Common myeloid progenitor, CD34-positive (primary cell): Measurements from ENCODE around the gene LRMDA.

ENCODE experiments used
- CTCF ChIA-PET: fragments of 350-600 bp; sonication (Branson Sonifier 250); formaldehyde crosslinking; loops from one replicate; lab custom pipeline; 2021; ENCODE audit warnings: antibody characterized with exemption; lab: Charles Lee
- POLR2A ChIA-PET: fragments of 350-600 bp; sonication (Branson Sonifier 250); formaldehyde crosslinking; loops from one replicate; lab custom pipeline; 2021; ENCODE audit warnings: antibody characterized with exemption; lab: Charles Lee
- DNase-seq, 3 donors: peaks; one replicate each; pipeline versions ENCODE4 v3.0.0 to v3.0.0-alpha.2; 2013
- H3K27ac ChIP-seq, 2 experiments: 1 replicate in 1 of 2; 2 replicates in 1 of 2; pipeline ENCODE4 v1.7.0; 2013; ENCODE audit warnings: inconsistent platforms in 2 of 2, low read length in 2 of 2, mild to moderate bottlenecking in 2 of 2, low read depth in 1 of 2, moderate library complexity in 1 of 2; ENCODE audit not compliant: severe bottlenecking in 2 of 2, insufficient read depth in 1 of 2, poor library complexity in 1 of 2
- H3K27me3 ChIP-seq, 5 experiments: replicated peaks in 2 of 5; 1 replicate in 3 of 5; 2 replicates in 2 of 5; pipeline versions ENCODE4 v1.6.1 to v1.7.0; 2013; ENCODE audit warnings: low read length in 4 of 5, mild to moderate bottlenecking in 2 of 5, moderate library complexity in 2 of 5, inconsistent platforms in 1 of 5; ENCODE audit not compliant: insufficient read depth in 5 of 5, control insufficient read depth in 4 of 5
- H3K36me3 ChIP-seq, 4 experiments: 1 replicate in 2 of 4; 2 replicates in 2 of 4; pipeline versions ENCODE4 v1.6.1 to v1.7.0; 2013; ENCODE audit warnings: low read length in 3 of 4, control low read depth in 1 of 4, mild to moderate bottlenecking in 1 of 4; ENCODE audit not compliant: control insufficient read depth in 4 of 4, insufficient read depth in 4 of 4
- H3K4me1 ChIP-seq, 4 experiments: 1 replicate in 3 of 4; 2 replicates in 1 of 4; pipeline versions ENCODE4 v1.6.1 to v1.7.1; 2013; ENCODE audit warnings: low read length in 3 of 4, mild to moderate bottlenecking in 3 of 4, control low read depth in 1 of 4, inconsistent platforms in 1 of 4, moderate library complexity in 1 of 4; ENCODE audit not compliant: control insufficient read depth in 4 of 4, insufficient read depth in 4 of 4; ENCODE audit errors: control extremely low read depth in 1 of 4
- H3K4me3 ChIP-seq, 7 experiments: 1 replicate in 4 of 7; 2 replicates in 3 of 7; pipeline versions ENCODE4 v1.5.1 to v1.7.0; 2013; ENCODE audit warnings: mild to moderate bottlenecking in 7 of 7, low read length in 6 of 7, moderate library complexity in 6 of 7, inconsistent platforms in 2 of 7, low read depth in 2 of 7, control low read depth in 1 of 7; ENCODE audit not compliant: insufficient read depth in 4 of 7, control insufficient read depth in 1 of 7; ENCODE audit errors: extremely low read depth in 1 of 7
- H3K9me3 ChIP-seq, 5 experiments: 1 replicate in 4 of 5; 2 replicates in 1 of 5; pipeline versions ENCODE4 v1.6.1 to v1.7.1; 2013; ENCODE audit warnings: low read length in 4 of 5, mild to moderate bottlenecking in 2 of 5, inconsistent platforms in 1 of 5, low read depth in 1 of 5, moderate library complexity in 1 of 5; ENCODE audit not compliant: control insufficient read depth in 4 of 5, insufficient read depth in 2 of 5; ENCODE audit errors: control extremely low read depth in 1 of 5
- WGBS: methylation state at CpG from one replicate; pipeline ENCODE4 v1.1.5; 2013; ENCODE audit not compliant: insufficient coverage; 5-methylcytosine and 5-hydroxymethylcytosine counted together

LRMDA gene

DNA sequence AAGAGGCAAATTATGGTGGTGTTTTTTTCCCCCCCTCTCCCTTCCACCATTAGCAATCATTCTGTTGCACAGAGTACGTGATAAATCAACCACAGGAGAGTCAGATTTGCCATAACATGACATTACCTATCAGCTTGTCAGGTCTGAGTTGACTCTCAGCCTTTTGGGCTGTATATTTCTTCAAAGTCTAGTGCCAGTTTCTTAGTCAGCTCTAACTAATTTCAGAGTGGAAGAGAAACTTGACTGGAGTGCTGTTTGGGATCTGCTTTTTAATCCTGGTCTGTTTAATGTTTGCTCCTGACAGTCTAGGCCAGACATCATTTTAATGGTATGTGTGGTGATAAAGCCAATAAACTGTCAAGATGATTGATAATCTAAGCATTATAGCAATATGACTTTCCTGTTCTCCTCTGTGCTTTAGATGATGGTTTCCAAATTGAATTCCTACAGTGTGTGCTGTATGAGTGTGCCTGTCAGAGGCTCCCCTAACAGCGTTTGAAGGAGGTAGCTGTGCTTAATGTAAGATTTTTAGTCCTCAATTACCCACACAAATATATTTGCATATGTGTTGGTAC, 76.9 kb downstream of the LRMDA start:
- H3K27ac ChIP-seq, result no peak overlapping the region
- peaks cover 0 to 2% (median 0%) of the 10 kb centered on the region in 4 experiments for H3K36me3 ChIP-seq
- H3K27me3 ChIP-seq, result no peaks in the 10 kb centered on the region
- H3K4me3 ChIP-seq, result no peak overlapping the region
- ChIA-PET CTCF (no interaction called here), POLR2A (interaction anchor here (0.5 kb wide), 1 partner anchor 965 kb away, joined by 4 read pairs; no protein-coding TSS in a partner anchor)
- peaks cover 5 to 15% (median 8%) of the 10 kb centered on the region in 4 experiments for H3K4me1 ChIP-seq
- WGBS, result 86% methylated on average over 1 of the region's 2 CpGs
- no peak for DNase-seq
- H3K9me3 ChIP-seq, result no peaks in the 10 kb centered on the region

DNA sequence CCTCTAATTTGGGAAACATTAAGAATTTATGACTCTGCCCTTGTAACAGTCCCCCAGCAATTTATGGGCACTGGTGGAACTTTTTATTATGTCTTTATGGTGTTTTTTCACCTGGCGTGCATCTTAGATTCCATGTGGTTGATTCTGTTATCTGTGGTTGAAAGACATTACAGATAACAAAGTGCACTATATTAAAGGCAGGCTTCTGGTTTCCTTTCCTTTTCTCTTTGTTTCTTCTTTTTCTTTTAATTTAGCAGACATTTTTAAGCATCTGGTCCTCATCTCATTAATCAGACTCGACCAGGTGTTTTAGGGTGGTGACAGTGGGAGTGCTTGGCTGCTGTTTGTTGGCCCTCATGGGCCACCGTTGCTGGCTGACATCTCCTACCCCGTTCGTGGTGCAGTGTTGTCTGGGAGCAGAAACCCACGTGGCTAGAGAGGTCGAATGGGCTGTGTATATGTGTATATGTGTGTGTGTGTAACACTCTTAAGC, 77.4 kb downstream of the LRMDA start:
- Histone ChIP-seq H3K4me1 (peaks cover 5 to 15% (median 8%) of the 10 kb centered on the region in 4 experiments), H3K36me3 (peaks cover 0 to 2% (median 0%) of the 10 kb centered on the region in 4 experiments), H3K27me3 (no peaks in the 10 kb centered on the region), H3K27ac (no peak overlapping the region), H3K4me3 (no peak overlapping the region), H3K9me3 (no peaks in the 10 kb centered on the region)
- CTCF ChIA-PET, result no interaction called here
- DNase-seq, result peak; percentile 9 to 59 (median 52)
- no CpG with 5 or more reads among the region's 7 CpGs for WGBS
- POLR2A ChIA-PET, result no interaction called here

DNA sequence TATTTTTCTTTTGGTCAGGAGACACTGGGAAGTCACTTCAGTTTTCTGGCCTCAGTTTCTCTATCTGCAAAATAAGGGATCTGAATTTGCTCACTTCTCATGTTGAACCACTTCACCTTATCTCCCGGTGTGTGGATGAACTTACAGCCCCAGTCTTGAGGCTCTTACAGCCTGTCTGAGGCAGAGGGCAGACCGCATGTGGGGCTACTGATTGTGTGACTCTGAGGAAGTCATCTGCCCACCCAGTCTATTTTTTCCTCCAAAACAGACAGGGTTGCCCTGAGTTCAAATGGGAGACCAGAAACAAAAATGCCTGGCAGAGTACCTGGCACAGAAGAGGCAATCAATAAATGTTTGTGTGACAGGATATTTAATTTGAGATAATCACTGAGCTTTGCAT, 78.3 kb downstream of the LRMDA start:
- DNase-seq, result no peak
- 90% methylated on average over 2 of the region's 2 CpGs for WGBS
- H3K4me1 ChIP-seq, result peaks cover 5 to 15% (median 8%) of the 10 kb centered on the region in 4 experiments
- H3K27ac ChIP-seq, result no peak overlapping the region
- H3K36me3 ChIP-seq, result peaks cover 0 to 2% (median 0%) of the 10 kb centered on the region in 4 experiments
- H3K4me3 ChIP-seq, result no peak overlapping the region
- CTCF ChIA-PET, result interaction anchor here (1.8 kb wide), 1 partner anchor 14 kb away, joined by 5 read pairs; no protein-coding TSS in a partner anchor
- POLR2A ChIA-PET, result no interaction called here
- peaks cover 0 to 4% (median 0%) of the 10 kb centered on the region in 5 experiments for H3K9me3 ChIP-seq
- H3K27me3 ChIP-seq, result no peaks in the 10 kb centered on the region

DNA sequence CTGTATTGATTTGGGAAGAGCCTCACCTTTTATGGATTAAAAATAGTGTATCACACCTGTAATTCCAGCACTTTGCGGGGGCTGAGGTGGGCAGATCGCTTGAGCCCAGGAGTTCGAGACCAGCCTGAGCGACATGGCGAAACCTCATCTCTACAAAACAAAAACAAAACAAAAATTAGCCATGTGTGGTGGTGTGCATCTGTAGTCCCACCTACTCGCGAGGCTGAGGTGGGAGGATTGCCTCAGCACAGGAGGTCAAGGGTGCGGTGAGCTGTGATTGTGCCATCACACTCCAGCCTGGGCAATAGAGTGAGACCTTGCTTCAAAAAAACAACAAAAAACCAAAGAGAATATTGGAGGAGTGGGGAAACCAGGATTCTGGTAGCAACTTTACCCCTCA, 79.6 kb downstream of the LRMDA start:
- peaks cover 0 to 2% (median 0%) of the 10 kb centered on the region in 4 experiments for H3K36me3 ChIP-seq
- peaks cover 5 to 15% (median 8%) of the 10 kb centered on the region in 4 experiments for H3K4me1 ChIP-seq
- DNase-seq, result no peak
- POLR2A ChIA-PET, result no interaction called here
- CTCF ChIA-PET, result interaction anchor here (1.8 kb wide), 1 partner anchor 13 kb away, joined by 5 read pairs; no protein-coding TSS in a partner anchor
- 100% methylated on average over 3 of the region's 8 CpGs for WGBS
- H3K9me3 ChIP-seq, result peaks cover 0 to 8% (median 0%) of the 10 kb centered on the region in 5 experiments
- H3K27ac ChIP-seq, result no peak overlapping the region
- H3K4me3 ChIP-seq, result no peak overlapping the region
- no peaks in the 10 kb centered on the region for H3K27me3 ChIP-seq

DNA sequence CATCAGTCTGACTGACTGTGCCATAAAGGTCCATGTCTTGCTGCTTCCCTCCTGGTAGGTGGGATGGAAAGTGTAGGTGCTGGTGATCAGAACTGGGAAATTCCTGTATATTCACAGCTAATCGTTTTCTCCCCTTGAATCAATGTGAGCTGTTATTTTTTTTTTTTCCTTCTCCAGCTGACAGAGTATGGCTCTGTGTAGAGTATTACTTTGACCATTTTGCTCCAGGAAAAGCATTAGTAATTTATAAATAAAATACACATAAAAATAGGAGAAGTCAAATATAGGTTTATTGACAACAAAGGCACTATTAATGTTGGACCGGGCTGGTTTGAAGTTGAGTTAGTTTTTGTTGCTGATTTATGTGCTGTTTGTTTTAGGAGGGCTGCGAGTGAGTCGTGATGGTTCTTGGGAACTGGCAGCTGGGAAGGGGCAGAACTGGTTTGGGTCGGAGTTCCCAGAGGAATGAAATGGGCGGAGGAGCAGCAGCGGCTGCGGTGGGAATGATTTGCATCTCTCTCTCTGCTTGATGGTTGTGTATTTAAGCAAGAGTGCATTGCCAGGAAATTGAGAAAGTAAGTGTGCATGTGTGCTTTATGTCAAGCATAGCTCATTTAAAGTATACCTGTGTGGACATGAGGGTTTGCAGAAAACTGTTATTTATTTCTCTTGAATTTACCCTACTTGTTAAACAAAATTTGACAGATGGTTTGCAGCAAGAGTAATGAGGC, 80.9 kb downstream of the LRMDA start:
- 91% methylated on average over 6 of the region's 8 CpGs for WGBS
- Histone ChIP-seq H3K36me3 (peaks cover 0 to 2% (median 0%) of the 10 kb centered on the region in 4 experiments), H3K4me1 (peaks cover 5 to 15% (median 7%) of the 10 kb centered on the region in 4 experiments), H3K9me3 (peaks cover 0 to 8% (median 0%) of the 10 kb centered on the region in 5 experiments), H3K4me3 (no peak overlapping the region), H3K27ac (no peak overlapping the region), H3K27me3 (no peaks in the 10 kb centered on the region)
- no peak for DNase-seq
- POLR2A ChIA-PET, result no interaction called here
- CTCF ChIA-PET, result interaction anchor here (0.6 to 1.2 kb wide), 2 partner anchors 23 to 990 kb away, joined by 3 read pairs; no protein-coding TSS in a partner anchor

DNA sequence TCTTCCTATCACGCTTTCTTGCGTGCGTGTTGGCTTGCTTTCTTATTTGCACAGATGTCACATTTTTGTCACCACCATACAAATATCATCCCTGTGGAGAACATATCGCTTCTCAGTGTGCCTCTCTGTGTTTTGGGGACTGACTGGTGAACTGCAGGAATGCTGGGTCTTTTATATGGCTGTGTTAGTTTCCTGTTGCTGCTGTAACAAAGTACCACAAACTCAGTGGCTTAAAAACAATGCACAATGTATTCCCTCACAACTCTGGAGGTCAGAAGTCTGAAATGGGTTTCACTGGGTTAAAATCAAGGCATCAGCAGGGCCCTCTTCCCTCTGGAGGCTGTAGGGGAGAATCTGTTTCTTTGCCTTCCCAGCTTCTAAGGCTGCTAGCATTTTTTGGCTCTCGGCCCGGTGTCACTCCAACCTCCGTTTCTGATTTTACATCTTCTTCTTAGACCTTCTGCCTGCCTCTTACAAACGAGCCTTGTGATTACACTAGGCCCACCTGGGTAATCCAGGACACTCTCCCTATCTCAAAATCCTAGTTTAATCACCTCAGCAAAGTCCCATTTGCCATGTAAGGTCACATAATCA, 82.0 kb downstream of the LRMDA start:
- peaks cover 0 to 2% (median 0%) of the 10 kb centered on the region in 4 experiments for H3K36me3 ChIP-seq
- WGBS, result 89% methylated on average over 6 of the region's 8 CpGs
- peaks cover 0 to 8% (median 0%) of the 10 kb centered on the region in 5 experiments for H3K9me3 ChIP-seq
- H3K4me1 ChIP-seq, result peaks cover 5 to 11% (median 7%) of the 10 kb centered on the region in 4 experiments
- ChIA-PET POLR2A (no interaction called here), CTCF (interaction anchor here (1.4 kb wide), 1 partner anchor 10 kb away, joined by 4 read pairs; no protein-coding TSS in a partner anchor)
- H3K4me3 ChIP-seq, result no peak overlapping the region
- no peaks in the 10 kb centered on the region for H3K27me3 ChIP-seq
- DNase-seq, result no peak
- H3K27ac ChIP-seq, result no peak overlapping the region
